ENCODE results near the gene PAMR1.

- TF ChIP-seq CTCF (IDR thresholded peaks at IDR 0.05) (no peak), POLR2AphosphoS5 (IDR thresholded peaks at IDR 0.05) (no peak), POLR2A (IDR thresholded peaks at IDR 0.05) (no peak), EP300 (IDR thresholded peaks at IDR 0.05) (no peak)
Observed at GRCh38 chr11:35414311-35414710, 111.1 kb downstream of the PAMR1 start.
